Subcutaneous abdominal adipose tissue (tissue), 5 donors: ENCODE measurements around the gene C14orf93.
"Not testable (repeated sequence)": the region's sequence is repeated elsewhere in the genome, so short reads cannot be mapped to it uniquely, and the experiment has no call there.

Experiments
- H3K27ac ChIP-seq: one replicate; pipeline ENCODE4 v1.7.0; 2013; ENCODE audit warnings: low read depth, mild to moderate bottlenecking, inconsistent platforms, low read length, moderate library complexity
- H3K27me3 ChIP-seq, 5 donors: one replicate each; pipeline ENCODE4 v1.7.0; 2013; ENCODE audit warnings: low read length in 5 of 5, inconsistent platforms in 1 of 5; ENCODE audit not compliant: control insufficient read depth in 5 of 5, insufficient read depth in 4 of 5
- H3K36me3 ChIP-seq, 5 donors: one replicate each; pipeline ENCODE4 v1.7.0; 2013; ENCODE audit warnings: low read length in 5 of 5; ENCODE audit not compliant: control insufficient read depth in 5 of 5, insufficient read depth in 5 of 5
- H3K4me1 ChIP-seq, 5 donors: one replicate each; pipeline ENCODE4 v1.7.0; 2013; ENCODE audit warnings: low read length in 5 of 5, mild to moderate bottlenecking in 3 of 5, moderate library complexity in 1 of 5; ENCODE audit not compliant: control insufficient read depth in 5 of 5, insufficient read depth in 5 of 5
- H3K4me3 ChIP-seq, 5 donors: one replicate each; pipeline ENCODE4 v1.7.0; 2013; ENCODE audit warnings: low read length in 5 of 5, low read depth in 1 of 5
- H3K9ac ChIP-seq, 5 donors: one replicate each; pipeline ENCODE4 v1.7.0; 2013; ENCODE audit warnings: low read length in 5 of 5, mild to moderate bottlenecking in 4 of 5, moderate library complexity in 3 of 5
- H3K9me3 ChIP-seq, 5 donors: one replicate each; pipeline ENCODE4 v1.7.0; 2013; ENCODE audit warnings: low read length in 5 of 5; ENCODE audit not compliant: control insufficient read depth in 5 of 5
- donor health status: healthy.
- donor health status: healthy.
- donor health status: healthy.
- donor health status: healthy.
- donor health status: healthy.

Gene C14orf93

DNA sequence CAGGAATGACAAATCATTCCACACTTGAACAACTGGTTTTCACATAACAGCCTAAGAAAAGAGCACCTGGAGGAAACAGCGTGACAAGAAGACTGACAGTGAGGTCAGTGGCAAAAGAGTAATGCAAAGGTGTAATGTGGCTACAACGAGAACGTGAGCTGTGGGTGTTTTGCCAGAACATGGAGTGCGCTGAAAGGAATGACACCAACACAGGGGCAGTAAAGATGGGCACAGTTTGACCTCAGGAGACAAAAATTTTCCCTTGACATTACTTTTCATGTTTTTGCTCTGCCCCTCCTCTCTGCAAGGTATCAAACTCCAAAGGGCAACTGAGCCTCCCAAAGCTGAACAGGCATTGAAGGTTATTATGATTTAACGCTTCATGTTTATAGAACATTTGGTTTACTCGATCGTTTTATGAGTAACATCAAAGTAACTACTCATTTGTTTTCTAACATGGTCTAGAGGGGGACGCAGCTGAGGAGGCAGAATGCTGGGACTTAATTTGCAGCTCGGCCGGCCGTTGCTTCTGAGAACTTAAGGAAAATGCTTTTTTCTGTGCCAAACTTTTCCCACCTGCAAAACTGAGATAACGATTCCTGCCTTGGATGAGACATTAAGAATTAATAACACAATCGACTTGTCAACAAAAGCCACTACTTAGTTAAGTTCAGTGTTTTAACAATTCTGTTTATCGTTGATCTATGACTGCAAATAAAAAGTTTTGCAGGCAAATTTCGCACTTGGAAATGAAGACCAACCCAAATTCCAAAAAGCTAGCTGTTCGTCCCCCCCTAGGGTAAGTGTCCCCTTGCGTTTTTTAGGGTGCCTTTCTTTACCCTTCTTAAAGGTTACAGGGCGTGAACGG, 54.0 kb downstream of the C14orf93 start:
- Histone ChIP-seq H3K4me3 (peak overlapping the region; percentile 69 to 92 (median 82)), H3K4me1 (peaks cover 0 to 18% (median 12%) of the 10 kb centered on the region in 5 donors), H3K27me3 (no peaks in the 10 kb centered on the region), H3K9me3 (no peaks in the 10 kb centered on the region), H3K27ac (peak overlapping the region; percentile 92), H3K9ac (peak overlapping the region; percentile 70 to 92 (median 85)), H3K36me3 (peaks cover 4 to 19% (median 11%) of the 10 kb centered on the region in 5 donors)

DNA sequence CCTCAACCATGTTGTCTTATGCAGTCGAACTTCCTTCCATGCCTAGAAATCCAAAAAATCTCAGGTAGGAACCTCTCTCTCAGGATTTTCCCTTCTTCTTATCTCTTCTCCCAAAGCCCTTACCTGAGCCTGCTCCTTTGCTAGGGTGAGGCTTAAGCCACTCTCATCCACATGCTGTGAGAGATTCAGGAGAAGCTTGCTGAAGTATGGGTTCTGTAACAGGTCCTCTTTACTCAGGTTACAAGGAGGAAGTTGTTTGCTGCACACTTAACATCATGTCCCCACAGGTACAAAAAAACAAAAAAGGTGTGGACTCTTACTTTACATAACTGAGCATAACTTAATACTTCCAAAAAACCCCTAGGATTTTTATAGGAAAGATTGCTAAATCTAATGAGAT, 57.5 kb downstream of the C14orf93 start:
- H3K27me3 ChIP-seq = no peaks in the 10 kb centered on the region
- H3K4me3 ChIP-seq = no peak overlapping the region
- no peak overlapping the region for H3K9ac ChIP-seq
- peaks cover 15 to 36% (median 27%) of the 10 kb centered on the region in 5 donors for H3K36me3 ChIP-seq
- H3K9me3 ChIP-seq = no peaks in the 10 kb centered on the region
- peaks cover 0 to 17% (median 12%) of the 10 kb centered on the region in 5 donors for H3K4me1 ChIP-seq
- H3K27ac ChIP-seq = no peak overlapping the region

DNA sequence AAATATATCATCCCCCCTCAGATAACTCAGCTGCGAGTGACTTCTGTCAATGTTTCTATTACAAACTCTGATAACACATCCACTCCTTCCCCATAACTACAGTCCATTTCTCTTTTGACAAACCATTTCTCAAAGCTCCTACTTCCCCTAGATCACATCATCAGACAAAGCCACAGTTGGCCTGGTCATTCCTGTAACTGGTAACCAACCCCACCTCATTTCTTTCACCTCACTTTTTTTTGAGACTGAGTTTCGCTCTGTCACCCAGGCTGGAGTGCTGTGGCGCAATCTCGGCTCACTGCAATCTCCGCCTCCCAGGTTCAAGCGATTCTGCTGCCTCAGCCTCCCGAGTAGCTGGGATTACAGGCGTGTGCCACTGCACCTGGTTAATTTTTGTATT, 58.1 kb downstream of the C14orf93 start:
- H3K4me3 ChIP-seq, H3K9ac ChIP-seq, H3K27ac ChIP-seq, H3K9me3 ChIP-seq, H3K27me3 ChIP-seq: not testable (repeated sequence)
- H3K4me1 ChIP-seq = peaks cover 0 to 13% (median 10%) of the 10 kb centered on the region in 5 donors
- H3K36me3 ChIP-seq = peaks cover 15 to 42% (median 33%) of the 10 kb centered on the region in 5 donors

DNA sequence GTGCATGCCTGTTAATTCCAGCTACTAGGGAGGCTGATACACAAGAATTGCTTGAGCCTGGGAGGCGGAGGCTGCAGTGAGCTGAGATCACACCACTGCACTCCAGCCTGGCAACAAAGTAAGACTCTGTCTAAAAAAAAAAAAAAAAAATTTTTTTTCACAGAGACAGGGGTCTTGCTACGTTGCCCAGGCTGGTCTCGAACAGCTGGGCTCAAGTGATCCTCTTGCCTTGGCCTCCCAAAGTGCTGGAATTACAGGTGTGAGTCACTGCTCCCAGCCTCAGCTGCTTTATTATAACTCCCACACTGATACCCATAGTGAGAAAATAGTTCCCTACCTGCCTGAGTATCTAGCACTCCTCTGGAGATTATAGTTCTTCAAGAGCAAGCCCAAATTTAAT, 64.3 kb downstream of the C14orf93 start:
- no peaks in the 10 kb centered on the region for H3K27me3 ChIP-seq
- no peak overlapping the region for H3K9ac ChIP-seq
- peaks cover 12 to 49% (median 29%) of the 10 kb centered on the region in 5 donors for H3K36me3 ChIP-seq
- no peaks in the 10 kb centered on the region for H3K9me3 ChIP-seq
- no peak overlapping the region for H3K27ac ChIP-seq
- H3K4me3 ChIP-seq = no peak overlapping the region
- H3K4me1 ChIP-seq = no peaks in the 10 kb centered on the region

DNA sequence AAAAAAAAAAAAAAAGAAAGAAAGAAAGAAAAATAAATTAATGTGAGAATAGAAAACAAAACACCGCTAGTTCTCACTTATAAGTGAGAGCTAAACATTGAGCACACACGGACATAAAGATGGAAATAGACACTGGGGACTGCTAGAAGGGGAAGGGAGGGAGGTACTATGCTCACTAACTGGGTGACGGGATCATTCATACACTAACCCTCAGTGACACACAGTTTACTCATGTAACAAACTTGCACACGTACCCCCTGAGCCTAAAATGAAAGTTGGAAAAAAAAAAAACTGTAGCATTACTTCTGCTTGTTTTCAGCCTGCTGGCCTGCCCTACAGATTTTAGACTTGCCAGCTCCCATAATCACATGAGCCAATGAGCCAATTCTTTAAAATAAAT, 70.3 kb downstream of the C14orf93 start:
- Histone ChIP-seq H3K9ac (no peak overlapping the region), H3K4me1 (no peaks in the 10 kb centered on the region), H3K27ac (no peak overlapping the region), H3K27me3 (no peaks in the 10 kb centered on the region), H3K36me3 (peaks cover 0 to 5% (median 0%) of the 10 kb centered on the region in 5 donors), H3K4me3 (no peak overlapping the region), H3K9me3 (no peaks in the 10 kb centered on the region)
